GM19455 (cell line): ENCODE data around the gene RNFT2.

ENCODE experiments used
- ATAC-seq: cut with Tn5 transposase; IDR thresholded peaks from one replicate; pipeline ENCODE4 v1.9.1; 2021; ENCODE audit not compliant: unreplicated experiment

Gene RNFT2

GRCh38 chr12:116737774-116738657, at the start of gene RNFT2, which contains the start of gene SPRING1:
Gene RNFT2, plus strand, starts transcription at chr12:116738315. Its CDS starts 2,183 bp downstream, at chr12:116740498.
Gene SPRING1, minus strand, starts transcription at chr12:116738069. Its CDS starts 169 bp downstream, at chr12:116737900.
- ATAC-seq = peak; percentile 96

GRCh38 chr12:116689521-116689920, 48.6 kb upstream of the RNFT2 start:
- ATAC-seq = no peak

GRCh38 chr12:116689979-116690744, 48.0 kb upstream of the RNFT2 start:
- no peak for ATAC-seq

- ATAC-seq = no peak
Observed at GRCh38 chr12:116691205-116691604, 46.9 kb upstream of the RNFT2 start.

GRCh38 chr12:116691636-116692035, 46.5 kb upstream of the RNFT2 start:
- ATAC-seq = no peak

GRCh38 chr12:116692605-116693004, 45.5 kb upstream of the RNFT2 start:
- ATAC-seq = no peak

- no peak for ATAC-seq
Observed at GRCh38 chr12:116693286-116694227, 44.6 kb upstream of the RNFT2 start.

GRCh38 chr12:116694653-116695463, 43.3 kb upstream of the RNFT2 start:
- ATAC-seq = no peak

- no peak for ATAC-seq
Observed at GRCh38 chr12:116695464-116695725, 42.7 kb upstream of the RNFT2 start.

GRCh38 chr12:116697305-116697704, 40.8 kb upstream of the RNFT2 start:
- no peak for ATAC-seq

GRCh38 chr12:116697716-116698115, 40.4 kb upstream of the RNFT2 start:
- no peak for ATAC-seq

- no peak for ATAC-seq
Observed at GRCh38 chr12:116698116-116698515, 40.0 kb upstream of the RNFT2 start.

GRCh38 chr12:116698554-116699075, 39.5 kb upstream of the RNFT2 start:
- no peak for ATAC-seq

GRCh38 chr12:116700066-116700465, 38.0 kb upstream of the RNFT2 start:
- no peak for ATAC-seq

GRCh38 chr12:116701432-116701831, 36.7 kb upstream of the RNFT2 start:
- ATAC-seq = no peak

GRCh38 chr12:116703214-116703795, 34.8 kb upstream of the RNFT2 start:
- no peak for ATAC-seq

- no peak for ATAC-seq
Observed at GRCh38 chr12:116707751-116708150, 30.4 kb upstream of the RNFT2 start.

- ATAC-seq = no peak
Observed at GRCh38 chr12:116708826-116709756, 29.0 kb upstream of the RNFT2 start.

- ATAC-seq = no peak
Observed at GRCh38 chr12:116709768-116710167, 28.3 kb upstream of the RNFT2 start.
